NCI-H2196 (cell line): ENCODE measurements around the gene RUNX1.

Experiments used
- DNase-seq: peaks from one replicate; lab custom pipeline; 2025; ENCODE audit not compliant: unreplicated experiment; lab: John Stamatoyannopoulos, UW

The RUNX1 gene

GRCh38 chr21:34885626-34886239, 163.4 kb downstream of the RUNX1 start:
- no peak for DNase-seq

GRCh38 chr21:34885125-34885524, 164.0 kb downstream of the RUNX1 start:
- no peak for DNase-seq

- DNase-seq = no peak
Measured at GRCh38 chr21:34884346-34884929, 164.7 kb downstream of the RUNX1 start.

DNA sequence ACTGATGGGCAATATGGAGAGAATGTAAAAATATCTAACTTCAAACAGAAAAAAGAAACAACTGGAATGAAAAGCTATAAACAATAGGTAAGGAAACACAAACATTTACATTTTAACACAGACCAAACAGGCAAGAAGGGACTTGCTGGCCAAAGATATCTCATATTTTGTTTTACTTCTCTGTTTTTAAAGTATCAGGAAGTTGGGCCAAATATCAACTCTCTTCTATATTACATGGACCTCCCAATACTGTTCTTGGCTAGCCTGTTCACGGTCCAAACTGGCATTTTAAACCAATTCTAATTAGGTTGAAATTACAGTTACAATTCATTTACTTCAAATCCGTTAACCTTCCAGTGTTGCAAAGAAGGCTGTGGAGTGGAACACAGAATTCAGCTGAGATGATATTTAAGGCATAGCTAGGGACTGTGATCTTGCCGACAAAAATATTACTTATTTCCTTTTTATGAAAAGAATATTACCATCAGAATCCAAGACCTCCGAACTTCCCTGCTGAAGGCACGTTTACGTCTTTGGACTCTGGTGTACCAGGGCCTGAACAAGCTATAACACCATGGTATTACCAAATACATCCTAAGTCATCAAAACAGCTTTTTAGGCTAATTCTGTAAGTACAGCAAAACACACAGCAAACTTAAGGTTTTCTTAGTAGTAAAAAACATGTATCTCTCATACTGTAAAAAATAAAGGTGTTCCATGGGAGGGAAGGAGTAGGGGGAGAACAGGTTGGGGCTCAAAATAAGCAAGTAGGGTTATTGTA, 165.4 kb downstream of the RUNX1 start:
- no peak for DNase-seq

DNA sequence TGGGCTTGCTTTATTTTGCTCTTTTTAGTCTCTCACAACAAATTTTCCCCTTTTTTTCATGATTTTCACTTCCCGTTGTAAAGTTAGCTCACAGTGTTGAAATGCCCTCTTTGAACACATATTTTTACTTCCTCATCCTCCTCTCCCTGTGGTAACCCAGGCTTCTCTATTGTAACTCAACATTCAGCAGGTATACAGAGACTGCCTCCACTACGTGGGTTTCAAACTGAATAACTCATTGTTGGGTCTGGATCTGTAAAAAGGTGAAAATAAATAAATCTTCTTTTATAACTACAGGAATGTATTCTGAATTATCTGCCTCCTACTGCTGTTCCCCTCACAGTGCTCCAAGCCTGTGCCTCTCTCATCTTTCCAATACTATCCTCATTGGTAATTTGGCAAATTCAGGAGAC, 166.4 kb downstream of the RUNX1 start:
- no peak for DNase-seq

DNA sequence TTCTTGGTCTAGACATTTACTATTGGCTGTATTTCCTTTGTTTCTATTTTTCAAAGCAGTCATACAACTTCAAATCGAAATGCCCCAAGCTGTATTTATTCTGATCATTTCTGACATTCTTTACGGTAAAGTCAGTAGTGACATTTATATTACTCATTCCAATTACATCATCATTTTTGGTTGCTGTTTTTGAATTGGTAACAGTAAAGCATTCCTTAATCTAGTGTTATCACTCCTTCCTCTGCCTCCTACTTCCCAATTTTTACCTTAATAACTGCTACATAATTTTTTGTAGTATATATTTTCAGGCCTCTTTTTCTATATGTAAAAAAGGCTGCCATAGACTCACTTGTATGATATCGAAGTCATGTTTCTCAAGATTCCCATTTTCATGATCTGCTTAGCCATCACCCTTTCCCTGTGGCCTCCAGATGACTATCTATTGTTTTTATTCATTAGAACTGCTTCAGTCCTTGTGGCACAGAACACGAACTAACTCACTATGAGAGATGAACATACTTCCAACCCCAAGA, 167.2 kb downstream of the RUNX1 start:
- DNase-seq = no peak

- no peak for DNase-seq
Measured at GRCh38 chr21:34881421-34881820, 167.7 kb downstream of the RUNX1 start.

- no peak for DNase-seq
Measured at GRCh38 chr21:34880401-34880800, 168.7 kb downstream of the RUNX1 start.

GRCh38 chr21:34878940-34879339, 170.2 kb downstream of the RUNX1 start:
- DNase-seq = no peak

- DNase-seq = peak; percentile 80
Measured at GRCh38 chr21:34878501-34878900, 170.6 kb downstream of the RUNX1 start.

- peak; percentile 72 for DNase-seq
Measured at GRCh38 chr21:34877485-34878128, 171.5 kb downstream of the RUNX1 start.

GRCh38 chr21:34875830-34876229, 173.3 kb downstream of the RUNX1 start:
- no peak for DNase-seq

DNA sequence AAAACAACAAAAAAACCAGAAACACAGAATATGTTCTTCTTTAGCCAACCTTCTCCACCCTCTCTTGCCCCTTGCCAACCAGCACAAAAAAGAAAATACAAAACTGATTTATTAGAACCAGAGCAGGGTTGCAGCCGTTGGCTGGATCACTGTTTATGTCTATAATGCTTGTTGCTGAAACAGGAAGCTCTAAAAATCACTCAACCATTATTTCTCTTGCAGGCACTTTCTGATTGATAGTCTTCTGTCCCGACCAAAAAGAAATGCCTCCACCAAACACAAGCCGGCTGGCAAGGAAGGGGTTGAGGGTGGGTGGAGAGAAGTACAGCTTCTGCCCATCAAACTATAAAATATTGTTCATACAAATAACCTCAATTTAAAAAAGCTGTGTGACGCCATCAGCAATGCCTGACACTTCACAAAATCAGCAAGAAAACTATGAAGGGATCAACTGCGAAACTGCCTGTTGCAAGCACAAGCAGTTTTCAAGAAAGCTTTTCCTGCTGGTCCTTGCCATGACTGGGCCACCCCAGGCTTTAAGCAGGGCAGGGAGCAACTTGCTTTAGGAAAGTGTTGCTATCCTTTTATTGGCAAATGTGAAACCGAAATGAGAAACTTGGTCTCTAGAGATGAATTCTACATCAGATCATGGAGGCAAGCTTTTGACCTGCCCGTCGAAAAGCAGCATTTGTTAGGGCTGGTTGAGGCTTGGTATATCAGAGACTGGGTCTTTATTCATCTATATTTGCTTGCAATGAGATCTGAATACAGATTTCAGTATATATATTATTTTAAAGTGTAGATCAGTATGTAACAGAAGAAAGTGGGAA, 174.2 kb downstream of the RUNX1 start:
- no peak for DNase-seq

DNA sequence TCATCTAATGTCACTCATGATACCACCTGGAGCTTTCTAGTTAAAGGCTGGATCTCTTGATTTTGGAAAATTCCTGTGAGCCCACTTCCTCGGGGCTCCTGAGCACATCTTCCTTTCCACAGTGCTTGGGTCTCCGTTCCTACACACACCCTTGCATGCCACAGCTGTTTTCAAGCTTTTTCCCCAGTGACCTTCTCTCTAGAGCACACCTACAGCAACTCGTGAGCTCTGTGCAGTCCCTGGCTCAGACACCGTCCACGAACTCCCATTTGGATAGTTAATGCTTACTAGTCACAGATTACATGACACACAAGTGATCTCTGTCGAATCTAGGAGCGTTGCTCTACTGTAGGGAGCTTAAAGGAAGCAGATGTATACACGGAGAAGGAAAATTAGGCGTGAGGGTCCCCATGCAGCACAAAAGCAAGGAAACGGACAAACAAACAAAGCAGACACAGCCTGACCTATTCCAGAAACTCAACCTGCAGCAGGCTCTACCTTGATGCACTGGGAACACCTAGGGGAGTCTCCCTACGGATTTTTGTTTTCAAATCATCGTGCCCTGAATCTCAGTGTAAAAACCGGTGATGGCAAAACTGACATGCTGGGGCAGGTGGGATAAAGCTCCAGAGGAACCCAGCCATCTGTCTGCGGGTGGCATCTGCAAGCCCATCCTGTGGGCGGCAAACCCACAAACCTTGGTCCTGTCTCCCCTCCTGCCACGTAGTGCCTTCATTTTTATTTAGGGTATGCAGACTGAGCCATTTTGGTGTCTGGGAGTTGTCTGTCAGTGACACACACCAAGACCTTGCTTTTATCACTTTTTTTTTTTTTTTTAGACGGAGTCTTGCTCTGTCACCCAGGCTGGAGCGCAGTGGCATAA, 177.8 kb downstream of the RUNX1 start:
- no peak for DNase-seq

DNA sequence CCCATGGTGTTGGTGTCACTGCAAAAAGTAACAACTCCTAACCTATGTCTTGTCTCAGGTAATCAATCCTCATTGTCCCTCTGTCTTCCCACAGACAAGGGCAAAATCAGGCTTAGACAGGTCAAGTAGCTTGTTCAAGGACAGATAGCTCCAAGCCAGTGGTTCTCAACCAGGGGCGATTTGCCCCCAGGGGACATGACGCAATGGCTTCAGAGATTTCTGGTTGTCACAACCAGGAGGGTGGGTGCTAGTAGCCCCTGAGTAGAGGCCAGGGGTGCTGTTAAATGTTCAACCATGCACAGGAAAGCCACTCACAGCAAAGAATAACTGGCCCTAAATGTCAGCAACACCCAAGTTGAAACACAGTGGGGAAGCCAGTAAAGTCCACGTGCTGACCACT, 178.9 kb downstream of the RUNX1 start:
- no peak for DNase-seq

DNA sequence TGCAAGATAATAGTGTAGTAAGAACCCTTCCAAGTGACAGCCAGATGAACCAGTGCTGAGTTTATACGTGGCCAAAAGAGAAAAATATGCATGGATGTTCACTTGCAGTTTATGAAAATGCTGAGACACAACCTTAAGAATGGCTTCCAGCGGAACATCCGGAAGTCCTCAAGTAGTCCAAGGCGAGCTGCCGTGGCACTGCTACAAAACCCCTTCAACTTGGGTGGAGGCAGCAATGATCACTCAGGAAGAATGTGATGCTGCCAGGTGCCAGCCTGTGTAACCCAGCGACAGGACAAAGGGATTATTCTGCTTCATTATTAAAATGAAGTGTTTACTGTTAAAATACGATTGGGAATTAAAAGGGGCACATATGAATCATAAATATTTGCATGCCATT, 179.6 kb downstream of the RUNX1 start:
- no peak for DNase-seq

DNA sequence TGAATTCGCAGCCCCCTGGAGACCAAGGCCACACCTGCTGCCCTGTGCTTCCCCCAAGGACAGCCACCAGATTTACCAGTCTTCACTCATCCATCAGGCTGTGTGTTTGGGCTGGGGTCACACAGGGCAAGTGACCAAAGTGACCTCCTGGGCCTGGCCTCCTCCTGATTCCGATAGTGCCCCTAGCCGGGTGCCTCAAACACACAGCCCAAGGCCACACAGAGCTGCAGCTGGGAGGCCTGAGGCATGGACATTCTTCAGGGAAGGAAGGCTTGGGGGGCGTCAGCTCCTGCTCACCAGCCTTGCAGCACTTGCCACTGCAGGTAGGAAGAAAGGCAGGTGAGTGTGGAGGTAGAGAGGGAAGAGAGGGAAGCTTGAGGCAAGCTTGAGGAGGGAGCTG, 181.3 kb downstream of the RUNX1 start:
- no peak for DNase-seq

DNA sequence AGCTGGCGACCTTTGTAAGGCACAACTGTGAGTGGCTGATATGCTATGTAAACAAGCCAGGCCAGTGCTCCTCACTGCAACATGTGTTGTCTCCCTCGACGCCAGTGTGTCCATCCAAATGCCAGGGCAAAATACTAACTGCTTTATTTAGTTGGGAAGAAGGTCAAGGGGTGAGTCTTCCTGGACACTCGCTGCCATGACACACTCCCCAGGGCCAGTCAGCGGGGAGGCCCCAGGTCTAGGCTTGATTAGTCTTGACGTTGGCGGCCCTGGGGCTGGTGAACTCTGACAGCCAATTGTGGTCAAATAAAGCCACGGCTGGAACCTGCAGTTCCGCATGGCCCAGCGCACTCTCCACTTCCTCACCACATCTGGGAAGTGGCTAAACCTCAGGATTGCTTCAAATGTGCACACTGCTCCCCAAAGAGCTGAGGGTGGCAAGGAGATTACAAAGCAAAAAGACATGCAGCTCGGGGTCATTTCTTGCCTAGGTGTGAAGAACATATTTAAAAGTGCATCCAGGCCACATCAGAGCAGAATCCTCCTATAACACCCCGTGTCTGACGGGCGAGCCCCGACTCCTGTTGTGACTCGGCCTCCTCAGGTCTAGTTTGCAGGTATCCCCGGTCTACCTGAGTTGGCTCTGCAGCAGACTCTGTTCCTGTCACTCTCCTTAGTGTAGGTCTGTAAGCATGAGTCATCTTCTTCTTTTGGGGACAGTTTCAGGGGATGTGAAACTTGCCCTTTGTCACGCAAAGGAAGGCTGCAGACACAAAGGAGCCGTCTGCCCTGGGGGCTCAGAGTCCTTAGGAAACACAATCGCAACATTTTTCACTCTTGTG, 183.5 kb downstream of the RUNX1 start:
- DNase-seq = peak; percentile 20
